ENCODE results near the gene CALM3. TPM values are rescaled to one million over a fixed set of nuclear protein-coding genes. Genes with fewer than 3 reads are reported as not detected.
"Not testable (repeated sequence)": the region's sequence is repeated elsewhere in the genome, so short reads cannot be mapped to it uniquely, and the experiment has no call there.

CALM3 gene
- total RNA-seq, 1 donor from 2014 or later = 237 TPM

DNA sequence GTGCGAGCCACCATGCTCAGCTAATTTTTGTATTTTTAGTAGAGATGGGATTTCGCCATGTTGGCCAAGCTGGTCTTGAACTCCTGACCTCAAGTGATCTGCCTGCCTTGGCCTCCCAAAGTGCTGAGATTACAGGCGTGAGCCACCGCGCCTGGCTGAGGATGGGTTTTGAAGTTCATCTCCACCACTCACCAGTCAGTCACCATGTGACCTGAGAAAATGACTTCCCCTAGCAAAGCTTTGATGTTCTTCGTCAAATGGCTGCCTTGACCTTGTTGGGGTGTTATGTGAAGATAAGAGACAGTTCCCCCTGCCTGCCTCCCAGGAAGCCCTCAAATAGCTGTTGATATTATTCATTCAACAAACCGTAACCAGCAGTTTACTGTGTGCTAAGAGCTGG, 27.8 kb downstream of the CALM3 start:
- DNase-seq (ENCODE audit: low spot score); ATAC-seq; intact Hi-C loops (cut with DNase I): not testable (repeated sequence)

DNA sequence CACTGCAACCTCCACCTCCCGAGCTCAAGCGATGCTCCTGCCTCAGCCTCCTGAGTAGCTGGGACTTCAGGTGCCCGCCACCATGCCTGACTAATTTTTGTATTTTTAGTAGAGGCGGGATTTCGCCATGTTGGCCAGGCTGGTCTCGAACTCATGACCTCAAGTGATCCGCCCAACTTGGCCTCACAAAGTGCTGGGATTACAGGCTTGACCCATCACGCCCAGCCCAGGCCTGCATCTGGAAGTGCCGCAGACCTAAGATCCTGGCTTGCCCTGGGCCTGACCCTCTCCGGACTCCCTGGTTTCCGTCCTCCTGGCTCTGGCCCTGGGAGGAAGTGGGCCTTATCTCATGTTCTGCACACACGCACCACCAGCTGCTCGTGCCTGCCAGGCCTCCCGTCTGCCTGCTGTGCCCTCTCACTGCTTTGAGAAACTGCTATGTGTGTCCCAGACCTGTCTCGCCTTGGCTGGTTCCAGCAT, 28.5 kb downstream of the CALM3 start:
- no peak for DNase-seq (ENCODE audit: low spot score)
- intact Hi-C loops (cut with DNase I) = no loop called here
- no peak for ATAC-seq

- intact Hi-C loops (cut with DNase I) = no loop called here
Measured at GRCh38 chr19:46630586-46631205, 29.6 kb downstream of the CALM3 start.

GRCh38 chr19:46631481-46631880, 30.4 kb downstream of the CALM3 start:
- no peak for DNase-seq (ENCODE audit: low spot score)
- intact Hi-C loops (cut with DNase I) = no loop called here
- peak; percentile 33 for ATAC-seq

More at GRCh38 chr19:46630586-46631205, 29.6 kb downstream of the CALM3 start:
- DNase-seq (ENCODE audit: low spot score) (no peak), ATAC-seq (no peak)

GRCh38 chr19:46633130-46633529, 32.0 kb downstream of the CALM3 start:
- ATAC-seq (no peak), DNase-seq (ENCODE audit: low spot score) (no peak)
- intact Hi-C loops (cut with DNase I) = no loop called here

DNA sequence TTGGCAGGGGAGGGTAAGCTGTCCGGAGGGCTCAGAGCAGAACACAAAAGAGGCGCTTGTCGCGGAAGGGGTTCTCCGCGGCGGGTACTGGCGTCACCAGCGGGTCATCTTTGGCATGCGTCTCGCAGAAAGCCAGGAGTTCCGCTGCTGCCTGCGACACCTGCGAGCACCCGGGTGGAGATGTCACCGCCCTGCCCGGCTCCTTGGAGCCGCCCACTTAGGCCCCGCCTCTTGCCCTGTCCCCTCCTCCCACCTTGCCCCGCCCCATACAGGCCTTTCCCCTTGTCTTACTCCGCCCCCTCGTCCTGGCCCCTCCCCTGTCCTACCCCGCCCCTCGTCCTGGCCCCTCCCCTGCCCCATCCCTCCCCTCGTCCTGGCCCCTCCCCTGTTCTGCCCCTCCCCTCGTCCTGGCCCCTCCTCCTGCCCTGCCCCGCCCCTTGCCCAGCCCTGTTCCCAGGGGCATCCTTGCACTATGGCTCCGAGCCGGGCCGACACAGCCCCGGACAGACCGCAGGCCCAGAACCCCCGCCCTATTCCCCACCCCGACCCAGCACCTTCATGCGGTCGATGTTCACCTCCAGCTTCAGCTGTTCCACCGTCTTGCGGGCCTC, 33.0 kb downstream of the CALM3 start:
- ATAC-seq (peak; percentile 71), DNase-seq (ENCODE audit: low spot score) (peak; percentile 92)
- intact Hi-C loops (cut with DNase I) = no loop called here

- intact Hi-C loops (cut with DNase I) = no loop called here
- DNase-seq (ENCODE audit: low spot score) (no peak), ATAC-seq (no peak)
Measured at GRCh38 chr19:46634656-46635218, 33.6 kb downstream of the CALM3 start.

DNA sequence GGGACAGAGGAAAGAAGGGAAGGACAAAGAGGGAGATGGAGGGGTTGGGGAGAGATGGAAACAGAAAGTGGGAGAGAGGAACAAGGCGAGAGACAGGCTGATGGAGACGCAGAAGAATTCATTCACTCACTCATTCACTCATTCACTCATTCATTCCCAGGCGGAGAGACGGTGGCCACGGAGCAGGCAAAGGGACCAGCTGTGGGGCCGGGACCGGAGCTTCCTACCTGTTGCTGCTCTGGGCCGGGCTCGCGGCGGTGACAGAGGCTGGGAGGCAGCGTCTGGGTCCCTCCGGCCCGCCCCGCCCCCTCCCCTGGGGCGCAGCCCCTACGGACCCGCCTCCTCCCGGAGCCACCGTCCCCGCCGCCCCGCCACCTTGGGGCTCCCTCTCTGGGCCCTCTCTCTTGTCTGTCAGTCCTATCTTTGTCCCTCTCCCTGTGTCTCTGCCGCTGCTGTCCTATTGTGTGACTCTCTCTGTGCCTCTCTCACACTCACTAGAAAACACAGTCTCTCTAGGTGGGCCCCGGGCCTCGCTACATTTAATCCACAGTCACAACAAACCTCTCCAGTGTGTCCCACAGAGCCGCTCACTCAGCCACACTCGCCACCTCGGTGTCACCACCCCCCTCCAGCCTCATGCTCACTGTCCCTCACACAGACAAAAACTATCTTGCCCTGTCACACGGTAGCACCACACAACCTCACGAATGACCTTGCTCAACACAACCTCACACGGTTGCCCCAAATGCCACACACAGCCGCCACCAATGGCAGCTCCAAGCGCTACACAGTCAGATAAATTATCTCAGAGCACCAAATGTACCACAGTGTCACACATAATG, 35.0 kb downstream of the CALM3 start, which contains the start of gene GNG8:
Gene GNG8, minus strand, starts transcription at position 283 of the 842 bp plus-strand sequence. CDS start 1,520 bp downstream, outside the sequence.
- DNase-seq (ENCODE audit: low spot score) (no peak), ATAC-seq (no peak)
- intact Hi-C loops (cut with DNase I) = loop anchor here (2.0 kb wide), 1 partner anchor 29 kb away; no protein-coding TSS in a partner anchor

DNA sequence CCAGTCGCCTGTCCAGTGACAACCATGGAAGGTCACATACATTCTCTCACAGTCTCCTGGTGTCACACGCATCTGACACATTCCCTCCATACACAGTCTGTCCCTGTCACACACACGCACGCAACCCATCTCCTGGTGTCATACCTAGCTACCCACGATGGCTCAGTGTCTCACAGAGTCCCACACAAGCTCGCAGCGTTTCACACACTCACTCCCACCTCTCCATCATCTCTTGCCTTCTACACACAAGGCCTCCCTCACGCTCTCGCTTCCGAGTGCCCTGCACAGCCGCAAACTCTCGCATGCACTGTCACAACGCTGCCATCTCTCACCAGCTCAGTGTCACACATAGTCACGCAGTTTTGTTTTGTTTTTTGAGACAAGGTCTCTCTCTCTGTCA, 36.1 kb downstream of the CALM3 start:
- ATAC-seq = no peak
- DNase-seq (ENCODE audit: low spot score) = no peak
- intact Hi-C loops (cut with DNase I) = loop anchor here (2.0 kb wide), 1 partner anchor 28 kb away; no protein-coding TSS in a partner anchor

DNA sequence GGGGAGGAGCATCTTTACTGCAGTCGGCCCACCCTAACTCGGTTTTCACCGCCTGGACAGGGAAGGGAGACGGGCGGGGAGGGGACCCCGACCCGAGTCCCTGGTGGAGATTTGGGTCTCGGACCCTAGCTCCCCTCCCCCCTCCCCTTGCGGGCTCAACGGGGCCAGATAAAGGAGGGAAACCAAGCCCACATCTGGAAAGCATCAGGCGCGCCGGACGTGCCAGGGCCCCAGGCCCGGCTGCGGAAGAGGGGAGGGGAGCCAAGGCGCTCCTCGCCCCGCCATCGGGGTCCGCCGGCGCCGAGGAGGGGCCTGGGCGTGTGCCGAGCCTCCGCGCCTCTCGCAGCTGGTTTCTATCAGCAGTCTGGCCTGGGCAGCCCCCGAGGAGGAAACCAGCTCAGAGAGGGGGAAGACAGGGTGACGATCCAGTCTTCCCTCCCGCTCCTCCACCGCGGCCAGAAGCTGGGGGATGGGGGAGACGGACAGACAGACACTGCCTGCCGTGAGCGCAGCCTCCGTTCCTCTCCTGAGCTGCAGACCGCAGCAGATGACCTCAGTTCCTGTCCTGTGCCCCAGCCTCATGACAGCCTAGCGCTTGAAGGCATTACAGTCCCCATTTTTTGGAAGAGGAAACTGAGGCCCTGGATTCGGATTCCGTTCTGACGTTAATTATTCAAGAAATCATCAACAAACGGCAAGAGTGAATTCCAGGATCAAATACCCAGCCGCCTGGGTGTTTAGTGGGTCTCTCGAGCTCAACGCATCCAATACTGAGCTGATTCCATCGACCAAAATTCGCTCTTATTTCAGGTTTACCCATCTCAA, 38.4 kb downstream of the CALM3 start:
- ATAC-seq (peak; percentile 53), DNase-seq (ENCODE audit: low spot score) (peak; percentile 82)
- intact Hi-C loops (cut with DNase I) = no loop called here

GRCh38 chr19:46640656-46641055, 39.5 kb downstream of the CALM3 start:
- ATAC-seq (no peak), DNase-seq (ENCODE audit: low spot score) (no peak)
- intact Hi-C loops (cut with DNase I) = no loop called here

DNA sequence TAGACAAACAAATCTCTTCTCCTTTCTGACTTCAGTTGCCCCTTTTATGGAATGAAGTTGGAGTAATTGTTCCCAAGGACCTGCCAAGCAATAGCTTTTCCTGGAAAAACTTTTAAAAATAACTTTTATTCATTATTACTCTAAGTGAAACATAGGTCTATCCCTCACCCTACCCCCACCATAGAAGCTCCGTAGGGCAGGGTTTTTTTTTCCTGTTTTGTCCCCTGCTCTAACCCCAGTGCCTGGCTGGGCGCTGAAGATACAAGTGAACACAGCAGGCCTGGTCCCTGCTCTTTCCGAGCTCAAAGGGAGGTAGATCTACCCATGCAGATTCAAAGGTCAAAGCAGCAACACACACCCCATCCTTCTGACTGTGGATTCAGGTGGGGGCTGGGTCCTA, 43.6 kb downstream of the CALM3 start:
- ATAC-seq (peak; percentile 83), DNase-seq (ENCODE audit: low spot score) (no peak)
- intact Hi-C loops (cut with DNase I) = no loop called here

GRCh38 chr19:46646402-46646801, 45.3 kb downstream of the CALM3 start:
- DNase-seq (ENCODE audit: low spot score) (no peak), ATAC-seq (no peak)
- intact Hi-C loops (cut with DNase I) = no loop called here

- intact Hi-C loops (cut with DNase I) = no loop called here
- ATAC-seq (no peak), DNase-seq (ENCODE audit: low spot score) (no peak)
Measured at GRCh38 chr19:46648060-46648960, 47.2 kb downstream of the CALM3 start.

DNA sequence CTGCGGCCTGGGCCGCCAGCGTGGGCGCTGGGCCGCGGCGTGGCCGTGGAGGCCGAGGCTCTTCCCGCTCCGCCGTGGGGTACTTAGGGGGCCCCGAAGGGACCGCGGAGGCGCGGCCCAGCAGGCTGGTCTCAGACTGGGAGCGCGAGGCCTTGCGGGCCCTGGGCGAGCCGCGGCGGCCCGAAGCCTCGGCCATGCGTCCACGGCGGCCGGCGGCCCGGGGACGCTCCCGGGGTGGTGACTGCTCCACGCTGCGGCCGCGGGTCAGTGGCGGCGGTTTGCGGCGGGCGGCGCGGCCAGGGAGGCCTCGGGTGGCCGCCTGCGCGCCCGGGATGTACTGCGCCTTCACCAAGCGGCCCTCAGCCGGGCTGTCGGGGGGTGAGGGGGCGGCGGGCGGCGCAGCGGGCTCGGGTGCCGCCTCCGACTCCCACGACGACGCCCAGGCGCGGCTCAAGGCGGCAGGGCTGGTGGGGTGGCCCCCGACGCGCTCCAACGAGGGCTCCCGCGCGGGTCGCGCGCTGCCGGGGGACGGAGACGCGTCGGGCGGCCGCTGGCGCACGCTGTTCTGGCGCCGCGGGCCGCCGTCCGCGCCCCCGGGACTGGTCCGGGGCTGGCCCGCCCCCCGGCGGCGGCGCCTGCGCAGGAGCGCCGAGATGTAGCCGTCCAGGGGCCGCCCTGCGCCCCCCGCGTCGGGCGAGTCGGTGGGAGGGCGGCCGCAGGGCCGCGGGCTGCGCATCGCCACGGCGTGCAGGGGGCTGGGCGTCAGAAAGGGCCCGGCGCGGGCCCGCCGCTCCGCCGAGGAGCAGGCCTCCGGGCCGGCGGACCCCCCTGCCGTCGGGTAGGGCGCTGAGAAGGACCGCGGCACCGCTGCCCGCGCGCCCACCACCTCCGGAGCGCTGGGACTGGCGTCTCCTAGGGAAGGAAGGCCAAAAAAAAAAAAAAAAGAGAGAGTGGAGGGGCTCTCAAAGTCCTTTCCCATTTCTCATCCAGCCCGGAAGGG, 48.1 kb downstream of the CALM3 start:
- no peak for ATAC-seq
- no peak for DNase-seq (ENCODE audit: low spot score)
- intact Hi-C loops (cut with DNase I) = no loop called here

GRCh38 chr19:46650445-46650844, 49.3 kb downstream of the CALM3 start:
- intact Hi-C loops (cut with DNase I) = no loop called here

More at GRCh38 chr19:46650445-46650844, 49.3 kb downstream of the CALM3 start:
- no peak for DNase-seq (ENCODE audit: low spot score)
- ATAC-seq = no peak
